Measurements from ENCODE around the gene FOXP1.

Gene FOXP1

DNA sequence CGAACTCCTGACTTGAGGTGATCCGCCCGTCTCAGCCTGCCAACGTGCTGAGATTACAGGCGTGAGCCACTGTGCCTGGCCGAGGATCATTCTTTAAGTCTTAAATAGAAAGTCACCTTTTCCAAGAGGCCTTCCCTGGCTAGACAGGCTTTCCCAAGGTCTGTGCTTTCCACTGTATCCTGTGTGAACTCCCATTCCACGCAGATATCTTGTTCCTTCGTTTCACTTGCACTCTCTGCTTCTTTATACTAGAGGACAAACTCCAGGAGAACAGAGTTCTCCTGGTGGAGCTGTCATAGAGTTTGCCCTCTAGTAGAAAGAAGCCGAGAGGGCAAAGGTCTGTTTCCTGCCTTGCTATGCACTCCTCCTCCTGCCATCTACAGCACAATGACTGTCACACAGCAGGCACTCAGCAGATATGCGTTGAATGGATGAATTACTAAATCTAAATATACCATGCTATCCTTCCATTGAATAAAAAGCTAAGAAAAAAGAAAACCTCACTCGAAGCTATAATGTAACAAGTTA is 211.2 kb downstream of the FOXP1 start:
- no peak for DNase-seq (ENCODE audit: low read depth)

DNA sequence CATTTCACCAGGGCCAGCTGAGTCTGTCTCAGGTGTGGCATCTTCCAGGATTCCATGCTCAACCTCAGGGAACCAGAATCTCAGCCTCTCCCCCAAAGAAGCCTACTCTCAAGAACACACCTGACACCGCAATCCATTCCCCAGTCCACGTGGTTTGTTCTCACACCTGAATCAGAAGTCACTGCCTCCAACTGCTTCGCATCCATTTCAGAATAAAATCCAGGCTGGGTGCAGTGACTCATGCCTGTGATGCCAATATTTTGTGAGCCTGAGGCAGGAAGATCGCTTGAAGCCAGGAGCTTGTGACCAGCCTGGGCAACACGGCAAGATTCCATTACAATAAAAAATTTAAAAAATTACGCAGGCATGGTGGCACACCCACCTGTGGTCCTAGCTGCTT is 212.2 kb downstream of the FOXP1 start:
- no peak for DNase-seq (ENCODE audit: low read depth)

- no peak for DNase-seq (ENCODE audit: low read depth)
These were observed 213.1 kb downstream of the FOXP1 start for GRCh38 chr3:71370467-71370866.

DNA sequence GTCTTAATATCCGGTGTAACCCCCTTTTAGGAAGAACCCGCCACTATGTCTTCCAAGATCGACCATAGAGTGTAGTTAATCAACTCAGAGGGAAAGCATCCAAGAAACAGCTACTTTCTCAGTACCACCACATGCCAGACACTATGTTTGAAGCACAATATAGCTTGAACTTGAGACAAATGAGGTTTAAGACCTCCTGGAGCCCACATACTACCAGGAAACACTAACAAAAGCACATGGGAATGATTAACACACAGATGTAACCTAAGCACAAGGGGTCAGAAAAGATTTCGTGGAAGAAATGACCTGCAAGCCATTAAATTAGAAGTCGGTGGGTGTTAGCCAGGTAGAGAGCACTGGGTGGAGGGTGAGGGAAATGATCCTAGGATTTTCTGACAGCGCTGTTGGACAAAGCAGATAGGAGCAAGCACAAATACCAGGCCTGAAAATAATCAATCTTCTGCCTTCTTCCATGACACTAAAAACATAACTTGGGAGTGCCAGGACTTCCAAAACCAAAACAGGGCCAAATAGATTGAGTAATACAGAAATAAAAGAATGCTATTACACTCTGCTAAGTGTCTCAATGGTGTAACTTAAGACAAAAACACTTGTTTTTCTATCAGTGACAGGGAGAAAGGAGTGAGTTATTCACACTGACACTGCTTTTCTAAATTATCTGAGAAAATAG is 213.7 kb downstream of the FOXP1 start:
- DNase-seq (ENCODE audit: low read depth): no peak

GRCh38 chr3:71366988-71367604 is 216.4 kb downstream of the FOXP1 start:
- no peak for DNase-seq (ENCODE audit: low read depth)

DNA sequence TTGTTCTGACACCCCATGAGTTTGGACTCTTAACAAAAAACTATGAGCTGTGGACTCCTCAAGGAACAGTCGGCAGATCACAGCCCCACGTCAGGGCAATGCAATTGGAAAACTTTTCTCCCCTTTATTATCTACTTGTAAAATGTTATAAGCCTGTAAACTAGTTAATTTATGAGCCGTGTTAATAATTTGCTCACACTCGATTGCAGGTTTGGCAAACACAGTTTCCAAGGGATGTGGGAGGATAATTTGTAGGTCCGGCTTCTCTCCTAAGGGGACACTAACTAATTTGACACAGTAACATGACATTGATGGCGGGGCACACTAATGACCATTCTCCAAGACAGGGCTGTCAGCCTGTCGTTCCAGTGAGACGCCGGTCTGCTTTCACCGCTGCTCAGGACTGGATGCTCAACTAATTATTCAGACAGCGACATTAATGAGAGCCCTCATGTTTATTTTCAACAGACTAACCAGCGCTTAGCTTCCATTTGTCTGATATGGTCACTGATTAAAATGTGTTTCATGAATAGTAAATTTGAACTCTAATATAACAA is 222.1 kb downstream of the FOXP1 start:
- no peak for DNase-seq (ENCODE audit: low read depth)

GRCh38 chr3:71360764-71361163 is 222.8 kb downstream of the FOXP1 start:
- no peak for DNase-seq (ENCODE audit: low read depth)

DNA sequence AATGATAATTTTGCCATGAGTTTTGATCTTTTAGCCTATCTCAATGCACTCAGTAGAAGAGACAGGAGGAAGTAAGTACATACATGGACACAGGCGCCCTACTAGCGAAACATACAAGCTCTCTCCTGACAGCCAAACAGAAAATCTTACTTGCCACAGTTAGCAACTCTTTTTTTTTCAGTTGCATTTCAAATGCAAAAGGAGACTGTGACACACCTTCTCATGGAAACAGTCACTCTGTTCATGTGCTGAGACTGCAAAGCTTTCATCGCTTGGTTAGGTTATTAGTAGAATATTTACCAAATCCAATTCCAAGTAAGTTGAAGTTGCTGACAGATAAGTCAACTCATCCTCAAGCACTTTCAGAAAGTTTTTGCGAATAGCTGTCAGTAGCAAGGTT is 223.3 kb downstream of the FOXP1 start:
- no peak for DNase-seq (ENCODE audit: low read depth)

GRCh38 chr3:71358243-71358642 is 225.3 kb downstream of the FOXP1 start:
- no peak for DNase-seq (ENCODE audit: low read depth)

- DNase-seq (ENCODE audit: low read depth): no peak
These were observed 227.3 kb downstream of the FOXP1 start for GRCh38 chr3:71356265-71356664.

DNA sequence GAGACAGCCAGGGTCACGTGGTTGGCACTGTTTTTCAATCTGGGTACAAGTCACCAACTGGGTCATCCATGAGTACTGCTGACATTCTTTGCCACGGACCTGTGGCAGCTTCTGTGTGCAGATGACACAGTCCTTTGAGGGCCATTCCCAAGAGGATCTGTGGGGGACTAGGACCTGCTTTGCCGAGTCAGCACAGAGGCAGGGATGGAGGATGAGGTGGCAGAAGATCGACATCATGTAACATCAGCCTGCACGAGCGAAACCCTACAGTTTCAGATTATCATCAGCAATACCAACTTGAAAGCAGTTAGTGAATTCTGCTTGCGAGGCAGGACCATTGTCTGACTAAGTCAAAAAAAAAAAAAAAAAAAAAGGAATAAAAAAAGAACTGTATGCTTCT is 227.7 kb downstream of the FOXP1 start:
- DNase-seq (ENCODE audit: low read depth): no peak

DNA sequence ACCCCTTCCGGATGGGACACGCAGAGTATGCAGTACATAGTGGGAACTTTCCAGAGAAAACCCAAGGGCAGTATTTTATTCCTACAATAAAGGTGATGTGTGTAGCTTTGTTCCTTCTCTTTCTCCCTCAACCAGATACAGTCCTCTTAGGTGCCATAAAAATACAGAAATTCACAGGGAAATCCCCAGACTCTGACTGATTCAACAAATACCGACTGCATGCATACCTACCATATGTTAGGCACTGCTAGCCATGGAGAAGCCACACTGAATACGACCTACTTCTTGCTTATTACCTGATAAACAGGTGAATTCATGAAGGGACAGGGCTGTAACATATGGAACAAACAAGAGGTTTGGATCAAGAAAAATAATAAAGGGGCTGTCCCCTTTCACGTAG is 228.5 kb downstream of the FOXP1 start:
- no peak for DNase-seq (ENCODE audit: low read depth)

DNA sequence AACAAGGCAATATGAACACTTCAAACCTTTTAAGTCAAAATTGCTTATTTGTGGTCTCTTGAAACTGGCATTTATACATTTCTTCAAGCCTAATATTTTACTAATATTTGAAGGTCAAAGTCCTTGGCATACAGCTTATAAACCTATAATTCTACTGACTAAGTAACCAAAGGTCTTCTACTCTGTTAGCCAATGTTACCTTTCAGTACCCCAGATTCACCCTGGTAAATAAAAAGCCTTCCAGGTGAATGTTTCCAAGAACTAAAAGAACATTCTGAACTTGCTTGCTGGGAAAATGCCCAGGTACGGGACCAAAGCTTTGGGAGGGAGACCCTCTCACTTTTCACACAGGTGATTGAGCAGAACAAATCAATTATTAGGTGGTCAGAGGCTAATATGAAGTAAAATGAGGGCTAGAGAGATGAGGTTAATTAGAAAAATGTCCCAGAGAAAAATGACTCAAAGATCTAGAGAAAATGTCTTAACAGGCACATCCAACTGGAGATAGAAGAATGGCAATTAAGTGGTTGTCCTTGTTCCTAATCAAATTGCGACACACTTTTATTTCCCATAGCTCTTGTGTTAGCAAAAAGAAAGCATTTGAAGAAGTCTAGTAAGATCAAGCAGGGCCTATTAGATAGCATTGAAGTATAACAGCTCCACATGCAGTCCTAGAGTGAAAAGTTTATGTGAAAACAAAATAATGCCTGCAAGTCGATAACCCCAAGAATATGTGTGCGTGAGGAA is 232.0 kb downstream of the FOXP1 start:
- no peak for DNase-seq (ENCODE audit: low read depth)

DNA sequence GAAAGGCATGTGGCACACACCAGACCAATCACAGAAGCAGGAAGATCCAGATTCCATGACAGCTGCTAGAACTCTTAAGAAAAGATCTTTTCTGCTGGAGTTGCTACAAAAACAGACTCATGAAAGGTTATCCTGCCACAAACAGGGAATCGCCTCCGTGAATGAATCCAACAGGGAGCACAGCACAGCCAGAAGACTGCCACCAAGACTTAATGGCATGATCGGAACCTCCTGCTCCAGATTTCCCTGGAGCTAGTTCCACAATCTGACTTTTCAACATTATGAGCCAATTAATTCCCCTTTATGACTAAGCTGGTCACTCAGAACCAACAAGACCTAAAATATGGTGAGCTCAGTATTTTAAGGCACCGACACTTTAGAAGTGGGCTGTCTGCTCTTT is 232.5 kb downstream of the FOXP1 start:
- no peak for DNase-seq (ENCODE audit: low read depth)

DNA sequence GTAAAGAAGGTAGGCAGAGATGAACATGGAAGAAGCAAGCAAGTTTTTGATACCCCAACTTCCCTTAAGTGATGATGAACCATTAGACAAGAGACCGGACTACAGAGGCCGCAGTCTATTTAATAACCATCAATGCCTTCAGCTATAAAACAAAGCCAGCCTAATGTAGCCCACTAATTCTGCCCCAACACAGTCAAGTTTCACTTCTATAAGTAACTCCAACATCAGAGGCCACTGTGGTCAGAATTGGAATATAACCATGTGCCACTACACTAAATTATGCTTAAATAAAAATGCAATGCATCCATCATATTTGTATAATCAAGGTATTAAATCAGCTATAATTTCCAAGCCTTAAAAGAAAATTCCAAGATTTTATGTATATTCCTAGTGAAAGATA is 234.7 kb downstream of the FOXP1 start:
- no peak for DNase-seq (ENCODE audit: low read depth)

GRCh38 chr3:71348001-71348632 is 235.4 kb downstream of the FOXP1 start:
- DNase-seq (ENCODE audit: low read depth): no peak

GRCh38 chr3:71346061-71346460 is 237.5 kb downstream of the FOXP1 start:
- DNase-seq (ENCODE audit: low read depth): no peak

DNA sequence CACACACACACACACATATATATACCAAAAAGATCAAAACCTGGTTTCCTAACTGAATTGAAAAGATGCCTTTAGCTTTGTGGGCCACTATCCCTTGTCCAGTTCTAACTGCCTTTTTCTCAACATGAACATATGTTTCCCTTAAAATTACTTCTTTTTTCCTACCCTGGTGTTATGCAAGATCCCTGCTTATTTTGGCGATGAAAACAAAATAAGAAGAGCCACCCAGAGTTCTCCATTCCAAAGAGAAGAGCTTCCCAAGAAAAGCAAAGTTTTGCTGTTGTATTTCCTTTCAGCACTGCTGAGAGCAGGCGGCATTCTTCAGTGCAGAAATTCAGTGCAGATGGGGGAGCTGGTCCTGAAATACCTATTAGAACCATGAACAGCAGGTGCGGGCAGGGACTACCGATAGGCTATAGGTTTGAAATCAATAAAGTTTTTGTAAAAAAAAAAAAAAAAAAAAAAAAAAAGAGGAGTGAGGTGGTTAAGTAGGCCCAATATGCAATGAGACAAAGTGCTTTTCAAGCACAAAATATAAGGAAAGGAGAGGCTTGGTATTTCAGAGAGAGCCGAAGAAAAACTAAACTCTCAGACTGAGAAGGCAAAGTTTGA is 238.0 kb downstream of the FOXP1 start:
- DNase-seq (ENCODE audit: low read depth): no peak

DNA sequence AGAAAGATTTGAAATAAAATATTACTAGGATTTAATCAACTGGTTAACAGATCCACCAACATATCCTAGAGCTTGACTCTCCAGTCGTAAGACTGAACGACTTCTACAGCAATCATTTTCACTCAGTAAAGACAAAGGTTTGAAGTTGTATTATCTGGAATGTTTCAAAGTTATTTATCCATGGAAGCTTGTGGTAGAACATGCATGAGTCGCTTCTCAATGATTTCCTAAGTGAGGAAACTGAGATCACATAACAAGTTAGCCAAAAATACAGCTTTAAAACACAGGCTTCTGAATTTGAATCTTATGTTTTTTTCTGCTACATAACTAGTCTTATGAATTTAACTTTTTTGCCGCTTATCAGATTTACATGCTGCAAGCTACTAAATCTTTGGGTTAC is 241.8 kb downstream of the FOXP1 start:
- no peak for DNase-seq (ENCODE audit: low read depth)

GRCh38 chr3:71339049-71339448 is 244.5 kb downstream of the FOXP1 start:
- DNase-seq (ENCODE audit: low read depth): no peak

- DNase-seq (ENCODE audit: low read depth): no peak
These were observed 250.7 kb downstream of the FOXP1 start for GRCh38 chr3:71332813-71333212.

DNA sequence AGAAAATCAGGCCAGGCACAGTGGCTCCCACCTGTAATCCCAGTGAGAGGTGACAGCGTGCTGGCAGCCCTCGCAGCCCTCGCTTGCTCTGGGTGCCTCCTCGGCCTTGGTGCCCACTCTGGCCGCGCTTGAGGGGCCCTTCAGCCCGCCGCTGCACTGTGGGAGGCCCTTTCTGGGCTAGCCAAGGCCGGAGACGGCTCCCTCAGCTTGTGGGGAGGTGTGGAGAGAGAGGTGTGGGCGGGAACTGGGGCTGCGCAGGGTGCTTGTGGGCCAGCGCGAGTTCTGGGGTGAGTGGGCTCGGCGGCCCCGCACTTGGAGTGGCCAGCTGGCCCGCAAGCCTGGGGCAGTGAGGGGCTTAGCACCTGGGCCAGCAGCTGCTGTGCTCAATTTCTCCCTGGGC is 252.6 kb downstream of the FOXP1 start:
- DNase-seq (ENCODE audit: low read depth): no peak

Measured in T-helper 22 cell (primary cell).